AG04450 (cell line): ENCODE measurements around the gene SAMD9L. TPM values are rescaled to one million over a fixed set of nuclear protein-coding genes. Genes with fewer than 3 reads are reported as not detected.
A peak's percentile ranks its signal among the peaks of the same experiment; 100 is the strongest.

Source experiments
- CTCF ChIA-PET: fragments of 300-600, 350-600 bp; formaldehyde crosslinking; extraction: SDS; loops from one replicate; lab custom pipeline; 2022; ENCODE audit warnings: antibody characterized with exemption, inconsistent platforms; lab: Charles Lee
- POLR2A ChIA-PET: fragments of 350-600 bp; formaldehyde crosslinking; extraction: SDS; loops from one replicate; lab custom pipeline; 2021; ENCODE audit warnings: antibody characterized with exemption, inconsistent platforms; lab: Yijun Ruan, JAX
- DNase-seq: peaks from one replicate; pipeline ENCODE4 v3.0.0-alpha.2; 2011; ENCODE audit warnings: low read depth, low spot score
- H3K27ac ChIP-seq: one replicate; pipeline ENCODE4 v1.5.1; 2012; ENCODE audit warnings: low read depth, low read length, control low read depth
- H3K27me3 ChIP-seq: one replicate; pipeline ENCODE4 v1.6.0; 2012; ENCODE audit warnings: low read length; ENCODE audit not compliant: control insufficient read depth, insufficient read depth
- H3K4me3 ChIP-seq: 2 replicates; pipeline ENCODE4 v1.5.1; 2011; ENCODE audit warnings: mild to moderate bottlenecking, low read depth, low read length, control low read depth
- H3K9me3 ChIP-seq: 2 replicates; pipeline ENCODE4 v1.5.1; 2012; ENCODE audit warnings: low read length; ENCODE audit not compliant: control insufficient read depth, insufficient read depth
- CTCF ChIP-seq: IDR thresholded peaks from 2 replicates; pipeline ENCODE4 v1.5.1; 2011; ENCODE audit warnings: low read depth, low read length, control low read depth, inconsistent platforms
- polyA plus RNA-seq: library from polyadenylated mRNA; depleted of rRNA; stranded (reverse); fragments of >200 nt; gene quantifications from 2 replicates; pipeline ENCODE4 v1.2.3, GENCODE V29; 2011

The SAMD9L gene
- polyA plus RNA-seq, 1 experiment = 4.3 TPM

GRCh38 chr7:93119191-93119905 lies 28.8 kb downstream of the SAMD9L start:
- CTCF ChIA-PET = interaction anchor here (1.9 kb wide), 1 partner anchor 108 kb away, joined by 5 read pairs; no protein-coding TSS in a partner anchor
- Histone ChIP-seq H3K9me3 (peaks cover 3% of the 10 kb centered on the region; the same call in 1 of the 2 replicates), H3K27me3 (no peaks in the 10 kb centered on the region), H3K27ac (no peak overlapping the region), H3K4me3 (no peak overlapping the region)
- no peak for DNase-seq
- POLR2A ChIA-PET = no interaction called here
- TF ChIP-seq CTCF = no peak

- H3K27ac ChIP-seq = no peak within 1 kb of the TSS
- peak within 1 kb of the TSS; percentile 54 for H3K4me3 ChIP-seq
- peak; percentile 36 for DNase-seq
- H3K27me3 ChIP-seq = no peaks in the 10 kb centered on the region
- CTCF ChIA-PET = interaction anchor here (0.7 to 1.3 kb wide), 2 partner anchors 109 to 111 kb away, joined by 4 read pairs; no protein-coding TSS in a partner anchor
- H3K9me3 ChIP-seq = peaks cover 3% of the 10 kb centered on the region; the same call in 1 of the 2 replicates
- POLR2A ChIA-PET = interaction anchor here (0.6 kb wide), 1 partner anchor 976 kb away, joined by 4 read pairs; no protein-coding TSS in a partner anchor
- TF ChIP-seq CTCF = no peak
These were observed 30.2 kb downstream of the SAMD9L start, which contains the start of gene SAMD9 for GRCh38 chr7:93117852-93118530. SAMD9 (minus strand) TSS chr7:93117979; CDS start chr7:93106097, 11,882 bp downstream.

GRCh38 chr7:93117327-93117726 lies 30.9 kb downstream of the SAMD9L start:
- CTCF ChIA-PET = interaction anchor here (0.7 to 1.3 kb wide), 2 partner anchors 110 to 112 kb away, joined by 4 read pairs; no protein-coding TSS in a partner anchor
- no peak for DNase-seq
- peaks cover 3% of the 10 kb centered on the region; the same call in 1 of the 2 replicates for H3K9me3 ChIP-seq
- POLR2A ChIA-PET = interaction anchor here (0.6 kb wide), 1 partner anchor 975 kb away, joined by 4 read pairs; no protein-coding TSS in a partner anchor
- H3K27ac ChIP-seq = no peak overlapping the region
- no peak for TF ChIP-seq CTCF
- no peaks in the 10 kb centered on the region for H3K27me3 ChIP-seq
- peak overlapping the region; percentile 54 for H3K4me3 ChIP-seq

GRCh38 chr7:93115796-93116195 lies 32.4 kb downstream of the SAMD9L start:
- Histone ChIP-seq H3K4me3 (peak overlapping the region; percentile 32), H3K27me3 (no peaks in the 10 kb centered on the region), H3K9me3 (peaks cover under 1% of the 10 kb centered on the region; the same call in 1 of the 2 replicates), H3K27ac (peak overlapping the region; percentile 52)
- TF ChIP-seq CTCF = no peak
- peak; percentile 4 for DNase-seq
- POLR2A ChIA-PET = no interaction called here
- CTCF ChIA-PET = no interaction called here

- Histone ChIP-seq H3K27ac (no peak overlapping the region), H3K27me3 (no peaks in the 10 kb centered on the region), H3K4me3 (no peak overlapping the region), H3K9me3 (peaks cover 11% of the 10 kb centered on the region)
- no peak for DNase-seq
- POLR2A ChIA-PET = no interaction called here
- CTCF ChIA-PET = no interaction called here
- no peak for TF ChIP-seq CTCF
These were observed 40.2 kb downstream of the SAMD9L start for GRCh38 chr7:93108003-93108402.
